Thyroid gland (tissue), 4 donors: ENCODE measurements around the gene TOP1. TPM values are rescaled to one million over a fixed set of nuclear protein-coding genes. Genes with fewer than 3 reads are reported as not detected.
A peak's percentile ranks its signal among the peaks of the same experiment; 100 is the strongest.

ENCODE experiments used
- DNase-seq, 2 donors: peaks; one replicate each; pipeline ENCODE4 v3.0.0-alpha.2; 2019
- H3K27ac ChIP-seq, 3 donors: fragments of 200-600 bp; sonication (generic); 1 replicate in 2 of 3; 2 replicates in 1 of 3; pipeline ENCODE4 v1.5.1; 2016 to 2019; ENCODE audit warnings: mild to moderate bottlenecking in 1 of 3, moderate library complexity in 1 of 3
- H3K27me3 ChIP-seq: fragments of 200-600 bp; sonication (generic); one replicate; pipeline ENCODE4 v1.5.1; 2019
- H3K36me3 ChIP-seq, 2 donors: fragments of 200-600 bp; sonication (generic); one replicate each; pipeline ENCODE4 v1.5.1; 2016 to 2019
- H3K4me1 ChIP-seq, 2 donors: fragments of 200-600 bp; sonication (generic); one replicate each; pipeline ENCODE4 v1.5.1; 2017 to 2019
- H3K4me3 ChIP-seq, 3 donors: fragments of 200-600 bp; sonication (generic); replicated peaks in 1 of 3; 1 replicate in 2 of 3; 2 replicates in 1 of 3; pipeline ENCODE4 v1.5.1; 2016; ENCODE audit warnings: mild to moderate bottlenecking in 1 of 3
- H3K9me3 ChIP-seq: fragments of 200-600 bp; sonication (generic); one replicate; pipeline ENCODE4 v1.5.1; 2017
- POLR2A ChIP-seq, 2 donors: fragments of 450-650 bp; IDR thresholded peaks; one replicate each; pipeline ENCODE4 v1.6.1; 2017; ENCODE audit warnings: antibody characterized with exemption in 2 of 2, mild to moderate bottlenecking in 2 of 2, moderate library complexity in 1 of 2
- WGBS, 2 donors: methylation state at CpG; one replicate each; pipeline ENCODE4 v1.1.5; 2017; 5-methylcytosine and 5-hydroxymethylcytosine counted together
- intact Hi-C: fragments of 100-400 bp; cut with DNase I; formaldehyde crosslinking; loops from one replicate; pipeline ENCODE4 v1.15.1; 2023
- total RNA-seq, 4 donors: library from RNA; depleted of rRNA; stranded (reverse); fragments of >200 nt; gene quantifications; one replicate each; pipeline ENCODE4 v1.2.3, GENCODE V29; 2016
- TF ChIP-seq, protein P1 (sequence below), 6 experiments: fragments of 200-600 bp in 3 of 6; fragments of 450-650 bp in 3 of 6; sonication (generic) in 3 of 6; IDR thresholded peaks; one replicate each; pipeline ENCODE4 v1.5.1; 2016 to 2019; ENCODE audit warnings: antibody characterized with exemption in 6 of 6, mild to moderate bottlenecking in 2 of 6, inconsistent platforms in 1 of 6, moderate library complexity in 1 of 6

TOP1 gene
- total RNA-seq, 4 donors from 2014 or later = 31.3 to 46.3 (median 41.4) TPM

DNA sequence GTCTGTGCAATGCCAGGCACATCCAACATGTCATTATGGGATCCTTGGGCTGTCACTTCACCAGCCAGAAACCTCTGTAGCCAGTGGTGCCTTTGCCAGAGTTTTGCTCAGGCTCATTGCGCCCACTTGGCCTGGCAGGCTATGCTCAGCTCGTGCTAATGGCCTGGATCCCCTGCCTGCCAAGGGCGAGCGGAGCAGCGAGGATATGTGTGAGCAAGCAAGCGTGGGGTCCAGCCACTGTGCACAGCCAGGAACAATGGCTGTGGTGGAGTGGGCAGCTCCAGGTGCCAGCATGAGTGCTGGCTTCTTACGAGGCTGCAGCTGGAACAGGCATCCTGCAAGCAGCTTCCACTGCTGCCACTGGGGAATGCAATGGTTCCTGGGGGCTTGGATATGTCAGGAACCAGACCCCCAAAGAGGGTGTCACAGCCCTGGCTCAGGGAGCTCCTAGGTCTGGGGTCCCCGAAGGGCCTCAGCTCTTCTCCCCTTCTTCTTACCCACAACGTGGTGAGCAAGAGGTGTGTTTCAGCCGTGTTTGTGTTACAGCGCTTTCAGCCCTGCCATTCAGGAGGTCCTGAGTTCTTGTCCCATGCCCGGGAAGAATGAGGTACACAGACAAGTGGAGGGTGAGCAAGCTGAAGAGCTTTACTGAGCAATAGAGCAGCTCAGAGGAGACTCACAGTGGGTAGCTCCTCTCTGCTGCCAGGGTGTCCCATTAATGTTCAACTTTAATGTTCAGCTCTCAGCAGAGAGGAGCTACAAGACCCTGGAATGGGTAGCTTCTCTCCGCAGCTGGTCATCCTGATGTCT lies 22.3 kb upstream of the TOP1 start:
- H3K27me3 ChIP-seq = no peaks in the 10 kb centered on the region
- TF ChIP-seq, protein P1, sequence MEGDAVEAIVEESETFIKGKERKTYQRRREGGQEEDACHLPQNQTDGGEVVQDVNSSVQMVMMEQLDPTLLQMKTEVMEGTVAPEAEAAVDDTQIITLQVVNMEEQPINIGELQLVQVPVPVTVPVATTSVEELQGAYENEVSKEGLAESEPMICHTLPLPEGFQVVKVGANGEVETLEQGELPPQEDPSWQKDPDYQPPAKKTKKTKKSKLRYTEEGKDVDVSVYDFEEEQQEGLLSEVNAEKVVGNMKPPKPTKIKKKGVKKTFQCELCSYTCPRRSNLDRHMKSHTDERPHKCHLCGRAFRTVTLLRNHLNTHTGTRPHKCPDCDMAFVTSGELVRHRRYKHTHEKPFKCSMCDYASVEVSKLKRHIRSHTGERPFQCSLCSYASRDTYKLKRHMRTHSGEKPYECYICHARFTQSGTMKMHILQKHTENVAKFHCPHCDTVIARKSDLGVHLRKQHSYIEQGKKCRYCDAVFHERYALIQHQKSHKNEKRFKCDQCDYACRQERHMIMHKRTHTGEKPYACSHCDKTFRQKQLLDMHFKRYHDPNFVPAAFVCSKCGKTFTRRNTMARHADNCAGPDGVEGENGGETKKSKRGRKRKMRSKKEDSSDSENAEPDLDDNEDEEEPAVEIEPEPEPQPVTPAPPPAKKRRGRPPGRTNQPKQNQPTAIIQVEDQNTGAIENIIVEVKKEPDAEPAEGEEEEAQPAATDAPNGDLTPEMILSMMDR (IDR thresholded peaks at IDR 0.05) = no peak
- no peak for TF ChIP-seq POLR2A (IDR thresholded peaks at IDR 0.05)
- peaks cover 8 to 64% of the 10 kb centered on the region in 2 donors for H3K4me1 ChIP-seq
- 94 to 99% methylated on average over 12 to 13 of the region's 13 CpGs for WGBS, 2 donors
- no peaks in the 10 kb centered on the region for H3K9me3 ChIP-seq
- intact Hi-C loops = no loop called here
- no peak for DNase-seq
- no peak overlapping the region for H3K4me3 ChIP-seq
- H3K36me3 ChIP-seq = no peaks in the 10 kb centered on the region
- H3K27ac ChIP-seq = no peak overlapping the region

DNA sequence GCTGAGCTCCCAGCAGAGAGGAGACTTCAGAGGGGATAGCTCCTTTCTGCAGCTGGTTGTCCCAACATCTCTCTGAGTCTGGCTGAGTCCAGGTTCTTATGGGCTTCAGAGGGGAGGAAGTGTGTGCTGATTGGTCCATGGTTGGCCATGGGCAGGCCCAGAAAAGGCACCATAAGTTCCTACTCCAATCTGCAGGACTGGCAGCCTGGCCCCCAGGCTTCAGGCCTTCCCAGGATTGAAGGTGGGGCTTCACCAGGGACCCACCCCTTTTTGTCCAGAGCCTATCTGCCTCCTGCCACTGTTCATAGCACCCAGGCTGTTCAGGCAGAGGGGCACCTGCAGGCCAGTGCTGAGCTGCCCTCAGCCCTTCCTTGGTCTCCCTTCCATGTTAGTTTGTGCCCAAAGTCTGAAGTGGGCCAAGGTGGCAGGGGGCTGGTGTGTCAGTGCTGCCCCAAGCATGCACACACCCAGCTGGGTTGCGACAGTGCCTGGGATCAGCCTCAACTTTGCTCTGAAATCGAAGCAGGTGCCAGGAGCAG lies 21.6 kb upstream of the TOP1 start:
- no peaks in the 10 kb centered on the region for H3K27me3 ChIP-seq
- no peaks in the 10 kb centered on the region for H3K36me3 ChIP-seq
- WGBS, 2 donors = no CpG with 5 or more reads among the region's 2 CpGs
- no peak overlapping the region for H3K27ac ChIP-seq
- TF ChIP-seq POLR2A (IDR thresholded peaks at IDR 0.05) = no peak
- TF ChIP-seq, protein P1 (IDR thresholded peaks at IDR 0.05) = no peak
- intact Hi-C loops = no loop called here
- H3K4me1 ChIP-seq = peaks cover 14 to 71% of the 10 kb centered on the region in 2 donors
- DNase-seq = no peak
- no peaks in the 10 kb centered on the region for H3K9me3 ChIP-seq
- H3K4me3 ChIP-seq = no peak overlapping the region

DNA sequence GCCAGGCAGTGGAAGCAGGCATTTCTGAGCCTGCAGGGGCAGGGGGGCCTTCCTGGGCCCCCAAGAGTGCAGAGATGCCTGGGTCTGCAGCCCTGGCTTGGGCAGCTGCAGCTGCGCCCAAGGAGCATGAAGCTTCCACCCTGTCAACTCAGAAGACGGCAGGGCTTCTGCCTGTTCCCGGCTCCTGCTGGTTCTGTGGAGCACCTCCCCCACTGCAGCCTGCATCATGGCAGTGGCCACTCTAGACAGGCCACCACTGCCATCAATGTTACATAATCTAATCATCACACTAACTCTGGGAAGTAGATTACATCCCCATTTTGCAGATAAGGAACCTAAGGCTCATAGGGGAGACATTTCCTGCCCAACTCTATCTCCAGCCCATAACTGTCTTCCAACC lies 21.1 kb upstream of the TOP1 start:
- no peaks in the 10 kb centered on the region for H3K9me3 ChIP-seq
- H3K27ac ChIP-seq = peak overlapping the region in 1 of 3 donors; percentile 3
- 88 to 100% methylated on average over 2 to 3 of the region's 3 CpGs for WGBS, 2 donors
- no peaks in the 10 kb centered on the region for H3K36me3 ChIP-seq
- no peaks in the 10 kb centered on the region for H3K27me3 ChIP-seq
- no peak overlapping the region for H3K4me3 ChIP-seq
- no peak for TF ChIP-seq POLR2A (IDR thresholded peaks at IDR 0.05)
- TF ChIP-seq, protein P1 (IDR thresholded peaks at IDR 0.05) = no peak
- peaks cover 15 to 72% of the 10 kb centered on the region in 2 donors for H3K4me1 ChIP-seq
- DNase-seq = no peak
- intact Hi-C loops = no loop called here

- H3K36me3 ChIP-seq = no peaks in the 10 kb centered on the region
These were observed 18.7 kb upstream of the TOP1 start for GRCh38 chr20:41009946-41010345.

More at GRCh38 chr20:41009946-41010345, 18.7 kb upstream of the TOP1 start:
- intact Hi-C loops = no loop called here
- whole genome bisulfite sequencing, 2 donors = 52 to 56% methylated on average over 3 of the region's 3 CpGs
- Histone ChIP-seq H3K27me3 (no peaks in the 10 kb centered on the region), H3K4me3 (no peak overlapping the region), H3K27ac (no peak overlapping the region), H3K9me3 (no peaks in the 10 kb centered on the region), H3K4me1 (peaks cover 17 to 56% of the 10 kb centered on the region in 2 donors)
- no peak for TF ChIP-seq POLR2A (IDR thresholded peaks at IDR 0.05)
- TF ChIP-seq, protein P1 (IDR thresholded peaks at IDR 0.05) = no peak
- DNase-seq = no peak
